Stimulated activated CD4-positive, alpha-beta T cell treated with anti-CD3 and anti-CD28 coated beads, TNF-alpha, amount 100 ng/mL, for 48 hours (primary cell): Measurements from ENCODE around the gene MRTFB.
"Not testable (repeated sequence)": the region's sequence is repeated elsewhere in the genome, so short reads cannot be mapped to it uniquely, and the experiment has no call there.

Experiments
- DNase-seq, 3 donors: peaks; one replicate each; pipeline ENCODE4 v3.0.0-alpha.2; 2020; ENCODE audit warnings: low read depth in 3 of 3

The MRTFB gene

GRCh38 chr16:14183962-14184361 lies 112.8 kb downstream of the MRTFB start:
- not testable (repeated sequence) for DNase-seq

- DNase-seq, result no peak
Measured at GRCh38 chr16:14186007-14186794, 115.1 kb downstream of the MRTFB start.

GRCh38 chr16:14186795-14187221 lies 115.7 kb downstream of the MRTFB start:
- DNase-seq, result no peak

GRCh38 chr16:14187517-14188338 lies 116.6 kb downstream of the MRTFB start:
- no peak for DNase-seq

- peak in 2 of 3 donors; percentile 10 to 18 for DNase-seq
Measured at GRCh38 chr16:14193316-14193871, 122.3 kb downstream of the MRTFB start.

GRCh38 chr16:14194721-14195120 lies 123.6 kb downstream of the MRTFB start:
- no peak for DNase-seq

GRCh38 chr16:14196011-14196410 lies 124.9 kb downstream of the MRTFB start:
- DNase-seq, result no peak

- DNase-seq, result no peak
Measured at GRCh38 chr16:14196539-14196938, 125.4 kb downstream of the MRTFB start.

GRCh38 chr16:14198012-14198411 lies 126.9 kb downstream of the MRTFB start:
- no peak for DNase-seq

GRCh38 chr16:14198572-14198971 lies 127.5 kb downstream of the MRTFB start:
- DNase-seq, result no peak

- DNase-seq, result no peak
Measured at GRCh38 chr16:14199199-14199598, 128.1 kb downstream of the MRTFB start.

GRCh38 chr16:14199624-14200023 lies 128.5 kb downstream of the MRTFB start:
- no peak for DNase-seq

- no peak for DNase-seq
Measured at GRCh38 chr16:14202095-14202494, 131.0 kb downstream of the MRTFB start.

- DNase-seq, result no peak
Measured at GRCh38 chr16:14202697-14203096, 131.6 kb downstream of the MRTFB start.

- DNase-seq, result no peak
Measured at GRCh38 chr16:14203166-14203565, 132.0 kb downstream of the MRTFB start.

- no peak for DNase-seq
Measured at GRCh38 chr16:14205666-14206065, 134.5 kb downstream of the MRTFB start.

GRCh38 chr16:14211856-14212543 lies 140.9 kb downstream of the MRTFB start:
- DNase-seq, result no peak

GRCh38 chr16:14215941-14216340 lies 144.8 kb downstream of the MRTFB start:
- no peak for DNase-seq

- DNase-seq, result no peak
Measured at GRCh38 chr16:14219983-14220382, 148.9 kb downstream of the MRTFB start.

- DNase-seq, result no peak
Measured at GRCh38 chr16:14223632-14224031, 152.5 kb downstream of the MRTFB start.

- DNase-seq, result no peak
Measured at GRCh38 chr16:14225457-14225856, 154.3 kb downstream of the MRTFB start.
